K562 (cell line): Measurements from ENCODE around the gene DDAH1. TPM values are rescaled to one million over a fixed set of nuclear protein-coding genes. Genes with fewer than 3 reads are reported as not detected.
A peak's percentile ranks its signal among the peaks of the same experiment; 100 is the strongest.

ENCODE experiments used
- ASH1L ChIP-seq: fragments of 450-650 bp; IDR thresholded peaks from 2 replicates; pipeline ENCODE4 v1.6.1; 2018; ENCODE audit warnings: borderline replicate concordance, mild to moderate bottlenecking, low read depth; ENCODE audit not compliant: partially characterized antibody
- CHCHD3 ChIP-seq: fragments of 250-450 bp; sonication (Bioruptor Pico); IDR thresholded peaks from 2 replicates; pipeline ENCODE4 v2.1.2; 2022; ENCODE audit warnings: mild to moderate bottlenecking
- DIDO1 ChIP-seq: fragments of 450-650 bp; IDR thresholded peaks from 2 replicates; pipeline ENCODE4 v1.6.1; 2016; ENCODE audit warnings: low read depth, missing biosample characterization, missing genetic modification characterization
- E2F4 ChIP-seq: sonication (generic); formaldehyde crosslinking; IDR thresholded peaks from 2 replicates; pipeline ENCODE4 v1.8.0; 2022; ENCODE audit warnings: mild to moderate bottlenecking, low read depth, missing genetic modification reagents
- ERF ChIP-seq: fragments of 450-650 bp; formaldehyde crosslinking; IDR thresholded peaks from 2 replicates; pipeline ENCODE4 v1.4.0; 2020; ENCODE audit warnings: mild to moderate bottlenecking, mixed read lengths
- FOXK1 ChIP-seq: sonication (generic); formaldehyde crosslinking; IDR thresholded peaks from 2 replicates; pipeline ENCODE4 v1.8.0; 2022; ENCODE audit warnings: missing genetic modification reagents, mild to moderate bottlenecking, borderline replicate concordance
- GATA2 ChIP-seq: sonication (generic); formaldehyde crosslinking; IDR thresholded peaks from 2 replicates; pipeline ENCODE4 v1.4.0; 2020; ENCODE audit warnings: mild to moderate bottlenecking, missing genetic modification reagents
- GMEB1 ChIP-seq: fragments of 250-450 bp; sonication (Bioruptor Pico); IDR thresholded peaks from 2 replicates; pipeline ENCODE4 v1.4.0; 2020; ENCODE audit warnings: mild to moderate bottlenecking
- LARP7 ChIP-seq: fragments of 450-650 bp; IDR thresholded peaks from 2 replicates; pipeline ENCODE4 v1.6.1; 2016
- MCM2 ChIP-seq: fragments of 450-650 bp; IDR thresholded peaks from 2 replicates; pipeline ENCODE4 v1.6.1; 2017; ENCODE audit warnings: low read depth, mild to moderate bottlenecking
- MTA3 ChIP-seq: fragments of 450-650 bp; formaldehyde crosslinking; IDR thresholded peaks from 2 replicates; pipeline ENCODE4 v1.6.1; 2017; ENCODE audit warnings: mild to moderate bottlenecking, borderline replicate concordance
- MYC ChIP-seq, 2 experiments: fragments of 250-450 bp in 1 of 2; sonication (Bioruptor Pico) in 1 of 2; IDR thresholded peaks; 2 replicates each; pipeline versions ENCODE4 v1.5.1 to v1.6.1; 2012 to 2021; ENCODE audit warnings: low read depth in 2 of 2, borderline replicate concordance in 1 of 2, improper control_type of control experiment in 1 of 2, low read length in 1 of 2, mild to moderate bottlenecking in 1 of 2, moderate library complexity in 1 of 2
- MYNN ChIP-seq, 2 experiments: sonication (generic); formaldehyde crosslinking in 1 of 2; IDR thresholded peaks; 2 replicates each; pipeline versions ENCODE4 v1.5.0 to v1.6.1; 2016 to 2020; ENCODE audit warnings: antibody characterized with exemption in 1 of 2, missing genetic modification reagents in 1 of 2
- OTX1 ChIP-seq: fragments of 450-650 bp; formaldehyde crosslinking; IDR thresholded peaks from 2 replicates; pipeline ENCODE4 v1.4.0; 2022; ENCODE audit warnings: mild to moderate bottlenecking
- PHF20 ChIP-seq: fragments of 450-650 bp; IDR thresholded peaks from 2 replicates; pipeline ENCODE4 v1.6.1; 2018; ENCODE audit not compliant: partially characterized antibody
- U2AF2 ChIP-seq: fragments of 200-400 bp; formaldehyde crosslinking; optimal IDR thresholded peaks from 2 replicates; pipeline ENCODE3; 2017; ENCODE audit warnings: low read depth, mild to moderate bottlenecking, low read length
- ZNF174 ChIP-seq: fragments of 250-450 bp; sonication (Bioruptor Pico); IDR thresholded peaks from 2 replicates; pipeline ENCODE4 v1.4.0; 2020; ENCODE audit warnings: mild to moderate bottlenecking
- ZNF408 ChIP-seq: fragments of 250-450 bp; sonication (Bioruptor Pico); IDR thresholded peaks from 2 replicates; pipeline ENCODE4 v1.4.0; 2020; ENCODE audit warnings: low read depth, mild to moderate bottlenecking, moderate library complexity
- ZNF77 ChIP-seq: fragments of 250-450 bp; sonication (Bioruptor Pico); IDR thresholded peaks from 2 replicates; pipeline ENCODE4 v1.5.0; 2020
- polyA plus RNA-seq, 8 experiments: library from polyadenylated mRNA; depleted of rRNA in 4 of 8; stranded (reverse) in 5 of 8; unstranded in 3 of 8; fragments of >200 nt; fragmentation: Nextera tagmentation in 2 of 8; fragmentation: Illumina TruSeq in 1 of 8; extraction: Ambion mirVana in 2 of 8; extraction: Trizol in 1 of 8; gene quantifications; 2 replicates each; pipeline versions ENCODE4 v1.2.1 to v1.2.3, GENCODE V29; 2011 to 2014; ENCODE audit warnings: inconsistent platforms in 1 of 8, missing spikeins in 1 of 8
- total RNA-seq, 7 experiments: library from RNA; depleted of rRNA in 6 of 7; stranded (reverse); fragments of >200 nt in 6 of 7; fragmentation: Illumina TruSeq in 2 of 7; extraction: Trizol in 2 of 7; gene quantifications; 2 replicates each; pipeline versions ENCODE4 v1.2.1 to v1.2.3, GENCODE V29; 2011 to 2021; ENCODE audit warnings: low replicate concordance in 1 of 7
- TF ChIP-seq, protein P1 (sequence below): fragments of 250-450 bp; sonication (Bioruptor Pico); IDR thresholded peaks from 2 replicates; pipeline ENCODE4 v1.8.0; 2022; ENCODE audit warnings: inconsistent platforms
- TF ChIP-seq, protein P2 (sequence below), 2 experiments: fragments of 250-450 bp in 1 of 2; fragments of 450-650 bp in 1 of 2; sonication (Bioruptor Pico) in 1 of 2; IDR thresholded peaks; 2 replicates each; pipeline versions ENCODE4 v1.6.1 to v1.8.0; 2016 to 2021; ENCODE audit warnings: mild to moderate bottlenecking in 2 of 2, moderate library complexity in 2 of 2, missing compliant biosample characterization in 1 of 2, missing genetic modification characterization in 1 of 2
- TF ChIP-seq, protein P3 (sequence below): fragments of 450-650 bp; formaldehyde crosslinking; IDR thresholded peaks from 2 replicates; pipeline ENCODE4 v1.4.0; 2020; ENCODE audit warnings: mild to moderate bottlenecking, moderate library complexity

The DDAH1 gene
- total and polyA plus RNA-seq, 9 of the 15 experiments (the other 6 are each of a cell fraction or from before 2014, with no cell fraction given) = 0.04 to 0.24 (median 0.10) TPM

- TF ChIP-seq ZNF77 = no peak
- no peak for TF ChIP-seq CHCHD3 (CRISPR knock-in tag)
- TF ChIP-seq PHF20 = no peak
- TF ChIP-seq MYNN (IDR thresholded peaks at IDR 0.05) = no peak
- no peak for TF ChIP-seq MYNN (CRISPR knock-in tag; IDR thresholded peaks at IDR 0.05)
- no peak for TF ChIP-seq ZNF174 (CRISPR knock-in tag)
- no peak for TF ChIP-seq GATA2
- TF ChIP-seq GMEB1 = 0 out of 2 replicates have a peak, but pooled peaks have one; percentile 34
- TF ChIP-seq, protein P1, sequence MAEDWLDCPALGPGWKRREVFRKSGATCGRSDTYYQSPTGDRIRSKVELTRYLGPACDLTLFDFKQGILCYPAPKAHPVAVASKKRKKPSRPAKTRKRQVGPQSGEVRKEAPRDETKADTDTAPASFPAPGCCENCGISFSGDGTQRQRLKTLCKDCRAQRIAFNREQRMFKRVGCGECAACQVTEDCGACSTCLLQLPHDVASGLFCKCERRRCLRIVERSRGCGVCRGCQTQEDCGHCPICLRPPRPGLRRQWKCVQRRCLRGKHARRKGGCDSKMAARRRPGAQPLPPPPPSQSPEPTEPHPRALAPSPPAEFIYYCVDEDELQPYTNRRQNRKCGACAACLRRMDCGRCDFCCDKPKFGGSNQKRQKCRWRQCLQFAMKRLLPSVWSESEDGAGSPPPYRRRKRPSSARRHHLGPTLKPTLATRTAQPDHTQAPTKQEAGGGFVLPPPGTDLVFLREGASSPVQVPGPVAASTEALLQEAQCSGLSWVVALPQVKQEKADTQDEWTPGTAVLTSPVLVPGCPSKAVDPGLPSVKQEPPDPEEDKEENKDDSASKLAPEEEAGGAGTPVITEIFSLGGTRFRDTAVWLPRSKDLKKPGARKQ = no peak
- TF ChIP-seq, protein P2, sequence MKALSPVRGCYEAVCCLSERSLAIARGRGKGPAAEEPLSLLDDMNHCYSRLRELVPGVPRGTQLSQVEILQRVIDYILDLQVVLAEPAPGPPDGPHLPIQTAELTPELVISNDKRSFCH (CRISPR knock-in tag; IDR thresholded peaks at IDR 0.05) = peak; percentile 37; the same call in 1 of the 2 replicates
- TF ChIP-seq, protein P2 (tag; IDR thresholded peaks at IDR 0.05) = peak; percentile 85
- 0 out of 2 replicates have a peak, but pooled peaks have one; percentile 15 for TF ChIP-seq OTX1 (CRISPR knock-in tag)
- TF ChIP-seq MYC (IDR thresholded peaks at IDR 0.05; ENCODE audit: low read depth, low read length) = no peak
- 0 out of 2 replicates have a peak, but pooled peaks have one; percentile 31 for TF ChIP-seq MYC (CRISPR knock-in tag; IDR thresholded peaks at IDR 0.05; ENCODE audit: borderline replicate concordance, low read depth)
- TF ChIP-seq FOXK1 (CRISPR knock-in tag) = no peak
- TF ChIP-seq MTA3 = no peak
- TF ChIP-seq, protein P3, sequence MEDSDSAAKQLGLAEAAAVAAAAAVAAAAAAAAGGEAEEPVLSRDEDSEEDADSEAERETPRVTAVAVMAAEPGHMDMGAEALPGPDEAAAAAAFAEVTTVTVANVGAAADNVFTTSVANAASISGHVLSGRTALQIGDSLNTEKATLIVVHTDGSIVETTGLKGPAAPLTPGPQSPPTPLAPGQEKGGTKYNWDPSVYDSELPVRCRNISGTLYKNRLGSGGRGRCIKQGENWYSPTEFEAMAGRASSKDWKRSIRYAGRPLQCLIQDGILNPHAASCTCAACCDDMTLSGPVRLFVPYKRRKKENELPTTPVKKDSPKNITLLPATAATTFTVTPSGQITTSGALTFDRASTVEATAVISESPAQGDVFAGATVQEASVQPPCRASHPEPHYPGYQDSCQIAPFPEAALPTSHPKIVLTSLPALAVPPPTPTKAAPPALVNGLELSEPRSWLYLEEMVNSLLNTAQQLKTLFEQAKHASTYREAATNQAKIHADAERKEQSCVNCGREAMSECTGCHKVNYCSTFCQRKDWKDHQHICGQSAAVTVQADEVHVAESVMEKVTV = no peak
- TF ChIP-seq ZNF408 = no peak
- peak; percentile 72 for TF ChIP-seq DIDO1 (tag)
- no peak for TF ChIP-seq LARP7
- TF ChIP-seq MCM2 = no peak
- TF ChIP-seq ERF (CRISPR knock-in tag) = 0 out of 2 replicates have a peak, but pooled peaks have one; percentile 57
- TF ChIP-seq E2F4 = no peak
- TF ChIP-seq ASH1L = no peak
- no peak for TF ChIP-seq U2AF2
Observed at GRCh38 chr1:85279458-85280080, 185.4 kb downstream of the DDAH1 start (continued).
